Esophagus squamous epithelium (tissue), 5 donors: Measurements from ENCODE around the gene APOBEC3A. TPM values are rescaled to one million over a fixed set of nuclear protein-coding genes. Genes with fewer than 3 reads are reported as not detected.
A peak's percentile ranks its signal among the peaks of the same experiment; 100 is the strongest.
"Not testable (repeated sequence)": the region's sequence is repeated elsewhere in the genome, so short reads cannot be mapped to it uniquely, and the experiment has no call there.

ENCODE experiments used
- DNase-seq: peaks from one replicate; lab custom pipeline; 2025; lab: John Stamatoyannopoulos, UW
- H3K27ac ChIP-seq, 4 donors: fragments of 200-600 bp; sonication (generic); one replicate each; pipeline ENCODE4 v1.5.1; 2016 to 2019; ENCODE audit warnings: mild to moderate bottlenecking in 1 of 4
- H3K27me3 ChIP-seq, 4 donors: fragments of 200-600 bp; sonication (generic); 1 replicate in 3 of 4; 2 replicates in 1 of 4; pipeline versions ENCODE4 v1.5.1 to v1.6.0; 2017 to 2021; ENCODE audit warnings: antibody characterized with exemption in 1 of 4
- H3K36me3 ChIP-seq, 3 donors: fragments of 200-600 bp; sonication (generic); one replicate each; pipeline ENCODE4 v1.5.1; 2016 to 2019
- H3K4me1 ChIP-seq, 3 donors: fragments of 200-600 bp; sonication (generic); one replicate each; pipeline ENCODE4 v1.5.1; 2017 to 2019
- H3K4me3 ChIP-seq, 4 donors: fragments of 200-600 bp; sonication (generic); 1 replicate in 3 of 4; 2 replicates in 1 of 4; pipeline ENCODE4 v1.5.1; 2016 to 2019; ENCODE audit warnings: mild to moderate bottlenecking in 2 of 4, moderate library complexity in 1 of 4
- H3K9me3 ChIP-seq, 3 donors: fragments of 200-600 bp; sonication (generic); one replicate each; pipeline ENCODE4 v1.5.1; 2016 to 2019
- POLR2A ChIP-seq, 4 donors: fragments of 450-650 bp; IDR thresholded peaks; one replicate each; pipeline ENCODE4 v1.6.1; 2017; ENCODE audit warnings: antibody characterized with exemption in 4 of 4, mild to moderate bottlenecking in 4 of 4, moderate library complexity in 3 of 4
- WGBS, 2 donors: methylation state at CpG; one replicate each; pipeline ENCODE4 v1.1.5; 2018; 5-methylcytosine and 5-hydroxymethylcytosine counted together
- intact Hi-C: fragments of 100-400 bp; cut with DNase I; formaldehyde crosslinking; loops from one replicate; pipeline ENCODE4 v1.15.0; 2022
- total RNA-seq, 4 donors: library from RNA; depleted of rRNA; stranded (reverse); fragments of >200 nt; gene quantifications; one replicate each; pipeline ENCODE4 v1.1.0, GENCODE V29; 2016
- TF ChIP-seq, protein P1 (sequence below), 6 experiments: fragments of 450-650 bp in 4 of 6; fragments of 200-600 bp in 2 of 6; sonication (generic) in 2 of 6; IDR thresholded peaks; one replicate each; pipeline ENCODE4 v1.5.1; 2016 to 2019; ENCODE audit warnings: antibody characterized with exemption in 6 of 6, mild to moderate bottlenecking in 4 of 6, moderate library complexity in 4 of 6
- donor health status: DM: yes; HTN: yes; CAD: no.

APOBEC3A gene
- total RNA-seq, 4 donors from 2014 or later = 0.57 to 27.3 (median 1.3) TPM

DNA sequence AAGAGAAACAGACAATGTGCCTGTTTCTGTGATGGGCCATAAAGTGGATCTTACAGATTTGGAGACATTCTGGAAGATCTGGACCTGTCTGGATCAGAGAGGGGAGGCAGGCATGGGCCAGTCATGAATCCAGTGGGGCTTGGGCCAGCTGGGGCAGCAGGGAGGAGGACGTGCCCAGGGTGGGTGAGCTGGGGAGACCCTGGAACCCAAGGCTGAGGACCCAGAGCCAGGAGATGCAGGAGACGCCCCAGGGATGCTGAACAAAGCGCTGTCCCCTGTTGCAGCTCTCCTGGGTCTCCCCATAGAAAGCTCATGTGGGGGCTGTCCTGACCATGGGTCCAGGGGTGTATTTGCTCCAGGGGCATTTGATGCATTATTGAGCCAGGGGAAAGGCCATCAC lies 1.5 kb upstream of the APOBEC3A start:
- Histone ChIP-seq H3K9me3 (no peaks in the 10 kb centered on the region), H3K4me3 (no peak overlapping the region), H3K36me3 (no peaks in the 10 kb centered on the region), H3K27ac (no peak overlapping the region), H3K4me1 (peaks cover 0 to 27% (median 7%) of the 10 kb centered on the region in 3 donors), H3K27me3 (no peaks in the 10 kb centered on the region)
- WGBS, 2 donors = 86 to 91% methylated on average over 2 to 3 of the region's 3 CpGs
- DNase-seq = no peak
- TF ChIP-seq, protein P1, sequence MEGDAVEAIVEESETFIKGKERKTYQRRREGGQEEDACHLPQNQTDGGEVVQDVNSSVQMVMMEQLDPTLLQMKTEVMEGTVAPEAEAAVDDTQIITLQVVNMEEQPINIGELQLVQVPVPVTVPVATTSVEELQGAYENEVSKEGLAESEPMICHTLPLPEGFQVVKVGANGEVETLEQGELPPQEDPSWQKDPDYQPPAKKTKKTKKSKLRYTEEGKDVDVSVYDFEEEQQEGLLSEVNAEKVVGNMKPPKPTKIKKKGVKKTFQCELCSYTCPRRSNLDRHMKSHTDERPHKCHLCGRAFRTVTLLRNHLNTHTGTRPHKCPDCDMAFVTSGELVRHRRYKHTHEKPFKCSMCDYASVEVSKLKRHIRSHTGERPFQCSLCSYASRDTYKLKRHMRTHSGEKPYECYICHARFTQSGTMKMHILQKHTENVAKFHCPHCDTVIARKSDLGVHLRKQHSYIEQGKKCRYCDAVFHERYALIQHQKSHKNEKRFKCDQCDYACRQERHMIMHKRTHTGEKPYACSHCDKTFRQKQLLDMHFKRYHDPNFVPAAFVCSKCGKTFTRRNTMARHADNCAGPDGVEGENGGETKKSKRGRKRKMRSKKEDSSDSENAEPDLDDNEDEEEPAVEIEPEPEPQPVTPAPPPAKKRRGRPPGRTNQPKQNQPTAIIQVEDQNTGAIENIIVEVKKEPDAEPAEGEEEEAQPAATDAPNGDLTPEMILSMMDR (IDR thresholded peaks at IDR 0.05) = no peak
- TF ChIP-seq POLR2A (IDR thresholded peaks at IDR 0.05) = no peak
- intact Hi-C loops = no loop called here

DNA sequence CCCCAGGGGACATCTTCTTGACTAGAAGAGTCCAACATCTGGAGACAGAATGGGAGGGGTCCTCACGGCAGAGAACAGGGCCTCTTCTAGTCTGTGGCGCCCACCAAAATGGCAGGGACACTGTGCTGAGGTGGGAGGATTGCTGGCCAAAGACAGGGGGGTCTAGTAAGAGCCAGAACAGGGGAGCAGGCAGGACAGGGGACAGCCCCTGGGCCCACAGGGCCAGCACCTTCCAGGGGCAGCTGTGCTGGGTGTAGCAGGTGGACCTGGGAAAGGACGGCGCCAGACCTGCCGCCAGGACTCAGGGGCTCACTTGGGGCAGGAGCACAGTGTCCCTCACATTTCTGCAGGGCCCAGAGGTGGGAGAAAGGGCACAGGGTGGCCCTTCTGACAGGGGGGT lies 858 bp upstream of the APOBEC3A start:
- no peaks in the 10 kb centered on the region for H3K36me3 ChIP-seq
- H3K27ac ChIP-seq = no peak overlapping the region
- no peaks in the 10 kb centered on the region for H3K27me3 ChIP-seq
- TF ChIP-seq, protein P1 (IDR thresholded peaks at IDR 0.05) = no peak
- no peak for TF ChIP-seq POLR2A (IDR thresholded peaks at IDR 0.05)
- intact Hi-C loops = no loop called here
- H3K4me3 ChIP-seq = no peak overlapping the region
- peaks cover 0 to 27% (median 7%) of the 10 kb centered on the region in 3 donors for H3K4me1 ChIP-seq
- WGBS, 2 donors = 80 to 85% methylated on average over 4 to 5 of the region's 5 CpGs
- no peak for DNase-seq
- H3K9me3 ChIP-seq = no peaks in the 10 kb centered on the region

DNA sequence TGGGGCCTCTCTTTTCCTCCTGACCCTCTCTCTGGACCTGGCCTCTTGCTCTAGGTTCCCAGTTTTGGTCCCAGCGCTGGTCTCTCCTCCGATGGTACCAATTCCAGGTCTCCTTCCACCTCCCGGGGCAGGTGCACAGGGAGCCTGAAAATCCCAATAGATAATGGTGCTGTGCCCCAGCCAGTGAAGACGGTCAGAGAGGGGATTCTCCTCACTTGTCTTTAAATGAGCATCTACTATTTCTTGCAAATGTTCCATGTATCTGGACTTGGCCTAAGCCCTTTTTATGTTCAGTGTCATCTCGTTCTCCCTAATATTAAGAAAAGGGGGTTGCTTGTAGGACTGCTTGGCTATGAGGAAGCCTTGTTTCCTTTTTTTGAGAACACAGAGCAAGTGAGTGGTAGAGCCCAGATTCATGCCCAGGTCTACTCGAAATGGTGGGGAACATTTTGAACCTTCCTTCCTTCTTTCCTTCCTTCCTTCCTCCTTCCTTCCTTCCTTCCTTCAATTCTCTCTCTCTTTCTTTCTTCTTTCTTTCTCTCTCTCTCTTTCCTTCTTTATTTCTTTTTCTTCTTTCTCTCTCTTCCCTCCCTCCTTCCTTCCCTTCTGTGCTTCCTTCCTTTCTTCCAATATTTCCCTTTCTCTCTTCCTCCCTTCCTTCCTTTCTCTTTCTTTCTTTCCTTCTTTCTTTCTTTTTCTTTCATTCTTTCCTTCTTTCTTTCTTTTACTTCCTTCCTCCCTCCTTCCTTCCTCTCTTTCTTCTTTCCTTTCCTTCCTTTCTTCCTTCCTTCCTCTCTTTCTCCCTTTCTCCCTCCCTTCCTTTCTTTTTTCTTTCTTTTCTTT lies 620 bp downstream of the APOBEC3A start:
- no peak overlapping the region for H3K27ac ChIP-seq

DNA sequence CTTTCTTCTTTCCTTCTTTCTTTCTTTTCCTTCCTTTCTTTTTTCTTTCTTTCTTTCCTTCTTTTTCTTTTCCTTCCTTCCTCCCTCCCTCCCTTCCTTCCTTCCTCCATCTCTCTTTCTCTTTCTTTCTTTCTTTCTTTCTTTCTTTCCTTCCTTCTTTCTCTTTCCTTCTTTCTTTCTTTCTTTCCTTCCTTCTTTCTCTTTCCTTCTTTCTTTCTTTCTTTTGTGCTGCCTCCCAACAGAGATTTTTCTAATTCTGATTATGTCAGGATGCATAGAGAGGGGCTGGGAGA lies 1.2 kb downstream of the APOBEC3A start:
- H3K27ac ChIP-seq, H3K9me3 ChIP-seq, intact Hi-C loops, H3K36me3 ChIP-seq, H3K4me3 ChIP-seq, DNase-seq, H3K27me3 ChIP-seq: not testable (repeated sequence)
- peaks cover 0 to 31% (median 7%) of the 10 kb centered on the region in 3 donors for H3K4me1 ChIP-seq

More for the DNA sequence above, 620 bp downstream of the APOBEC3A start:
- WGBS, 2 donors = 80 to 83% methylated on average over 6 of the region's 6 CpGs
- no peak for DNase-seq
- Histone ChIP-seq H3K4me3 (no peak overlapping the region), H3K9me3 (no peaks in the 10 kb centered on the region), H3K27me3 (no peaks in the 10 kb centered on the region), H3K4me1 (peaks cover 0 to 28% (median 7%) of the 10 kb centered on the region in 3 donors), H3K36me3 (no peaks in the 10 kb centered on the region)
- intact Hi-C loops = no loop called here
- TF ChIP-seq, protein P1 (IDR thresholded peaks at IDR 0.05) = no peak
- no peak for TF ChIP-seq POLR2A (IDR thresholded peaks at IDR 0.05)

DNA sequence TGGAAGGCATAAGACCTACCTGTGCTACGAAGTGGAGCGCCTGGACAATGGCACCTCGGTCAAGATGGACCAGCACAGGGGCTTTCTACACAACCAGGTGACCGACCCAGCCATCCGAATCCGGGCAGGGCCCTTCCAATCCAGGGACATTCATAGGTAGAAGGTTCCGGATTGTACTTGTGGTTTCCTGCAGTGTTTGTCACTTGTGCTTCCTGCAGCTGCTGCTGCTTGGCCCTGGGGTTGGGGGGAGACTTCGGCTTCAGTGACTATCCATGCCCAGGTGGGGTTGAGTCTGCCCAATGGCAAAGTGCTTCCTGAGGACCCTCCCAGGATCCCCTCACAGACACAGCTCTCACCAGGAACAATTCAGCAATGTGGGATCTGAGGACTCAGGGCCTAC lies 2.2 kb downstream of the APOBEC3A start:
- Histone ChIP-seq H3K27ac (no peak overlapping the region), H3K9me3 (no peaks in the 10 kb centered on the region), H3K27me3 (no peaks in the 10 kb centered on the region), H3K4me3 (no peak overlapping the region), H3K36me3 (no peaks in the 10 kb centered on the region), H3K4me1 (peaks cover 0 to 32% (median 7%) of the 10 kb centered on the region in 3 donors)
- DNase-seq = no peak
- WGBS, 2 donors = 58% methylated on average over 8 of the region's 8 CpGs; no CpG with 5 or more reads in 1 of the 2 donors
- no peak for TF ChIP-seq POLR2A (IDR thresholded peaks at IDR 0.05)
- TF ChIP-seq, protein P1 (IDR thresholded peaks at IDR 0.05) = no peak
- intact Hi-C loops = no loop called here

DNA sequence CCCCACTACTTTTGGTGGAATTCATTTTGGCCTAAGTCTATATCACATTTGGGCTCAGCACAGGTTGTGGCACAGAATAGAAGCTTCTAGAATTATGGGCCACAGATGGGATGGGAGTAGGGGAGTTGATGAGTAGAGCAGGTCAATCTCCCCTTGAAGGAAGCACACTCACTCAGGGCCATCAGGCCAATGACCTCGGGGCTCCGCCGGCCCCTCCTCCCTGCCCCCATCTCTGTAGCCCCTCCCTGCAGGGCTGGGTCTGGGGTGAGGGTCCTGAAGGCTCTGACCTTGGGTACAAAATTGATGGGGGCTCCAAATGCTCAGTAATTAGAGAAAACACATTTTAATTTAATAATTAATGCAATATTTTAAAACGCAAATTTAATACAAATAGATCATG lies 3.3 kb downstream of the APOBEC3A start:
- H3K9me3 ChIP-seq, H3K36me3 ChIP-seq, DNase-seq, H3K4me3 ChIP-seq, H3K27me3 ChIP-seq, intact Hi-C loops, H3K27ac ChIP-seq: not testable (repeated sequence)
- peaks cover 0 to 31% (median 7%) of the 10 kb centered on the region in 3 donors for H3K4me1 ChIP-seq
- WGBS, 2 donors = 78 to 91% methylated on average over 1 to 4 of the region's 4 CpGs

DNA sequence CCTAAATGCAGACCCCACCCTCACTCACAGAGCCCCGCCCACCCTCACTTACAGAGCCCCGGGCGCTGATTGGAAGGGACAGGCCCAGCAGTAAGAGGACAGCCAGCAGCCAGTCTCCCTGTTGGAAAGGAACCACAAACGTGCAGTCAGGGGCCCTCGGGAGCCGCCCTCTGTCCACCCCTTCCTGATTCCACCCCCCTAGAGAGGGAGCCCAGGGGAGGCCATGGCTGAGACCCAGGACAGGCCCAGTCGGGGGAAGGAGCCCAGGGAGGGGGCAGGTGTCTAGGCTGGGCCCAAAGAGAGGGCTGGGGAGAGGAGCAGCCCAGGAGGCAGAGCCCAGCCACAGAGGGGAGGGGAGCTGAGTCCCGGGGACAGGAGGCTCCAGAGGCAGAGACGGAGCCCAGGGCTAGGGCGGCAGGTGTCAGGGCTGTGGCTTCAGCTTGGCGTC lies 5.9 kb downstream of the APOBEC3A start:
- intact Hi-C loops, DNase-seq, H3K9me3 ChIP-seq, H3K36me3 ChIP-seq, H3K4me3 ChIP-seq: not testable (repeated sequence)
- 17% methylated on average over 2 of the region's 11 CpGs; no CpG with 5 or more reads in 1 of the 2 donors for WGBS, 2 donors
- Histone ChIP-seq H3K27ac (peak overlapping the region in 1 of 4 donors; percentile 36), H3K27me3 (peaks cover 0 to 18% (median 0%) of the 10 kb centered on the region in 4 donors), H3K4me1 (peaks cover 0 to 18% (median 7%) of the 10 kb centered on the region in 3 donors)
